Measurements from ENCODE around the gene C2CD4D. TPM values are rescaled to one million over a fixed set of nuclear protein-coding genes. Genes with fewer than 3 reads are reported as not detected.

The C2CD4D gene
- total RNA-seq, 1 experiment from 2014 or later, result 0.58 TPM

DNA sequence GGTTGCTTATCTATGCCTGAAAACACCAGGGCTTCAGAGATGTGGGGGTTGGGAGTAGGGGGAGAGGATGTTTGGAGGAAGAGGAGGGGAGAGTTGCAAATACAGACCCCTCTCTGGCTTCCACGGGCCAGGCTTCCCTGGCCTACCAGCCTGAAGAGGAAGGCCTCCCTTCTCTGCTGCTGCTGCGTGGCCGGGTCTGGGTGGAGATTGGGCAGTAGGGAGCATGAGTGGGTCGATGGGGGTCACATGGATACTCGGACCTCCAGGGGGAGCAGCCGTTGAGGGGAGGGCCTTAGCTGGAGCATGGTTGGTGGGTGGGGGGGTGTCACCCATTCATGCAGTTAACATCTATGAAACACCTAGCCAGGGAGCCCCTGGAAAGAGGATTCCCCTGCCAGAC, 9.6 kb downstream of the C2CD4D start:
- intact Hi-C loops (cut with micrococcal nuclease), result loop anchor here (10.0 kb wide), 2 partner anchors 215 to 485 kb away; partner anchors contain the start of genes RFX5 and SNX27
- Histone ChIP-seq H4K20me1 (ENCODE audit: low read length) (no peaks in the 10 kb centered on the region), H3K27ac (ENCODE audit: low read length) (no peak overlapping the region), H3K36me3 (ENCODE audit: low read depth, low read length) (no peaks in the 10 kb centered on the region), H2AFZ (ENCODE audit: low read length) (no peak overlapping the region), H3K9me2 (replicated peaks; ENCODE audit: low read length) (no peaks in the 10 kb centered on the region), H3K4me1 (ENCODE audit: insufficient read depth, low read length) (peaks cover 8% of the 10 kb centered on the region; the same call in 1 of the 2 replicates), H3K4me2 (ENCODE audit: low read length) (no peak overlapping the region), H3K79me2 (ENCODE audit: low read length) (no peaks in the 10 kb centered on the region), H3K9ac (ENCODE audit: low read length) (no peak overlapping the region), H3K4me3 (ENCODE audit: low read length) (no peak overlapping the region), H3K27me3 (ENCODE audit: low read length) (no peaks in the 10 kb centered on the region), H3K9me3 (ENCODE audit: low read length) (no peaks in the 10 kb centered on the region), H3F3A (ENCODE audit: low read length, unreplicated experiment) (no peaks in the 10 kb centered on the region)
- no peak for ATAC-seq
- TF ChIP-seq, protein P1, sequence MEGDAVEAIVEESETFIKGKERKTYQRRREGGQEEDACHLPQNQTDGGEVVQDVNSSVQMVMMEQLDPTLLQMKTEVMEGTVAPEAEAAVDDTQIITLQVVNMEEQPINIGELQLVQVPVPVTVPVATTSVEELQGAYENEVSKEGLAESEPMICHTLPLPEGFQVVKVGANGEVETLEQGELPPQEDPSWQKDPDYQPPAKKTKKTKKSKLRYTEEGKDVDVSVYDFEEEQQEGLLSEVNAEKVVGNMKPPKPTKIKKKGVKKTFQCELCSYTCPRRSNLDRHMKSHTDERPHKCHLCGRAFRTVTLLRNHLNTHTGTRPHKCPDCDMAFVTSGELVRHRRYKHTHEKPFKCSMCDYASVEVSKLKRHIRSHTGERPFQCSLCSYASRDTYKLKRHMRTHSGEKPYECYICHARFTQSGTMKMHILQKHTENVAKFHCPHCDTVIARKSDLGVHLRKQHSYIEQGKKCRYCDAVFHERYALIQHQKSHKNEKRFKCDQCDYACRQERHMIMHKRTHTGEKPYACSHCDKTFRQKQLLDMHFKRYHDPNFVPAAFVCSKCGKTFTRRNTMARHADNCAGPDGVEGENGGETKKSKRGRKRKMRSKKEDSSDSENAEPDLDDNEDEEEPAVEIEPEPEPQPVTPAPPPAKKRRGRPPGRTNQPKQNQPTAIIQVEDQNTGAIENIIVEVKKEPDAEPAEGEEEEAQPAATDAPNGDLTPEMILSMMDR (conservative IDR thresholded peaks at IDR 0.05; ENCODE audit: low read depth, low read length), result no peak
- TF ChIP-seq EZH2phosphoT487 (IDR thresholded peaks at IDR 0.05; ENCODE audit: borderline replicate concordance, low read length), result no peak
- TF ChIP-seq EZH2 (IDR thresholded peaks at IDR 0.05; ENCODE audit: low read length, unreplicated experiment), result no peak
- POLR2A ChIA-PET (ENCODE audit: unreplicated experiment), result interaction anchor here (0.5 kb wide), 1 partner anchor 9 kb away, joined by 3 read pairs; no protein-coding TSS in a partner anchor
- no peak for DNase-seq
- CTCF ChIA-PET, result interaction anchor here (0.6 kb wide), 2 partner anchors 10 to 115 kb away, joined by 3 read pairs; partner anchors contain the start of gene C2CD4D
- no TSS peak for BruUV-seq (replicated peaks)

DNA sequence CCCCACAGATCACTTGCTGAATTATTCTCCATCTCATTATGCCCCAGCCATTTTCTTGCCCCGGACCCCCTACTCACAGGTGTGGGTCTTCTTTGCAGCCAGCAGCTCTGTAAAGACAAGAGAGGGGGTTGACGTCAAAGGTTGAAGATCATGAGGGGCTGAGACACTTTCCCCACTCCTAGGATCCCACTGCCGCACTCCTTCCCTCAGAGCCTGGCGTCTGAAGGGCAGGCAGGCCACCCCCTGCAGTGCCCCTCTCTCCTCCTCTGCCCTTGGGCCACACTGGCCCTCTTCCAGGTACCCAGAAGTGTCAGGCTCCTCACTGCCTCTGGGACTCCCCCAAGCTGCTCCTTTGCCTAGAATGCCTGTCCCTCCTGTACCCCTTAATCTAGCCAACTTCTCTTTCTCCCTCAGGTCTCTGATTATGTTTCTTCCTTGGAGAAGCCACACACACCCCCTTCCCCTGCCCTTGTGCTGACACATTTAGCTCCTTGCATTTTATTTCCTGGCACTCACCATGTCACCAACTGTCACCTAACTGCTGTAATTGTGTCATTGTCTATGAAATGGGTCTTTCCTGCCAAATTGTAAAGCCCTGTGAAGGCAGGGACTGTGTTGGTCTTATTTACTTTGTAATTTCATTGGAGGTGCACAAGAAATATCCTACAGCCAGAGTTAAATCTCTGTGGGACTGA, 10.1 kb downstream of the C2CD4D start:
- no TSS peak for BruUV-seq (replicated peaks)
- H3K27ac ChIP-seq (ENCODE audit: low read length), result no peak overlapping the region
- H3K36me3 ChIP-seq (ENCODE audit: low read depth, low read length), result no peaks in the 10 kb centered on the region
- H3K4me3 ChIP-seq (ENCODE audit: low read length), result no peak overlapping the region; the same call in 1 of the 2 replicates
- no peaks in the 10 kb centered on the region for H3K79me2 ChIP-seq (ENCODE audit: low read length)
- H3K4me2 ChIP-seq (ENCODE audit: low read length), result peak overlapping the region; percentile 46; the same call in 1 of the 2 replicates
- H3F3A ChIP-seq (ENCODE audit: low read length, unreplicated experiment), result no peaks in the 10 kb centered on the region
- ATAC-seq (no peak), DNase-seq (no peak)
- no peaks in the 10 kb centered on the region for H3K9me3 ChIP-seq (ENCODE audit: low read length)
- no peak overlapping the region for H3K9ac ChIP-seq (ENCODE audit: low read length)
- no peaks in the 10 kb centered on the region for H3K9me2 ChIP-seq (replicated peaks; ENCODE audit: low read length)
- CTCF ChIA-PET, result no interaction called here
- no peak for TF ChIP-seq EZH2phosphoT487 (IDR thresholded peaks at IDR 0.05; ENCODE audit: borderline replicate concordance, low read length)
- TF ChIP-seq EZH2 (IDR thresholded peaks at IDR 0.05; ENCODE audit: low read length, unreplicated experiment), result no peak
- TF ChIP-seq, protein P1 (conservative IDR thresholded peaks at IDR 0.05; ENCODE audit: low read depth, low read length), result no peak
- H2AFZ ChIP-seq (ENCODE audit: low read length), result peak overlapping the region; percentile 49; the same call in 1 of the 2 replicates
- intact Hi-C loops (cut with micrococcal nuclease), result loop anchor here (10.0 kb wide), 2 partner anchors 215 to 485 kb away; partner anchors contain the start of genes RFX5 and SNX27
- POLR2A ChIA-PET (ENCODE audit: unreplicated experiment), result no interaction called here
- H3K4me1 ChIP-seq (ENCODE audit: insufficient read depth, low read length), result peaks cover 8% of the 10 kb centered on the region; the same call in 1 of the 2 replicates
- H3K27me3 ChIP-seq (ENCODE audit: low read length), result no peaks in the 10 kb centered on the region
- H4K20me1 ChIP-seq (ENCODE audit: low read length), result no peaks in the 10 kb centered on the region

DNA sequence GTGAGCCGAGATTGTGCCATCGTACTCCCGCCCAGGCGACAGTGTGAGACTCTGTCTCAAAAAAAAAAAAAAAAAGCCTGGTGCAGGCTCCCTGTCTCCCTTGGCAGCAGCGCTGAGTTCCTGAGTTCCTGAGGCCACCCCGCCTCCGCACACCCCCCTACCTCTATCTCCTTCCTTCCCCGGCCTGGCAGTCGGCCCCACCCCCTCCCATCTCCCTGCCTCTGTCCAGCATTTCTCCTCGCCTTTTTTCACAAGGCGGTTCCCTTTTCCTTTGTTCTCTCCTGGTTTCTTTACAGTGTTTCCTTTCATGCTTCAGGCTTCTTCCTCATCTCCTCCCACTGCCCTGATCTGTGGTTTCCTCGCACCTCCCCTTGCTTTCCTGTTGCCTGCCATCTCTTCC, 10.7 kb downstream of the C2CD4D start:
- H2AFZ ChIP-seq (ENCODE audit: low read length), result peak overlapping the region; percentile 49
- H3K27ac ChIP-seq (ENCODE audit: low read length), result no peak overlapping the region
- H3K4me1 ChIP-seq (ENCODE audit: insufficient read depth, low read length), result peaks cover 8% of the 10 kb centered on the region; the same call in 1 of the 2 replicates
- no peak overlapping the region for H3K9ac ChIP-seq (ENCODE audit: low read length)
- no peaks in the 10 kb centered on the region for H3F3A ChIP-seq (ENCODE audit: low read length, unreplicated experiment)
- H3K4me3 ChIP-seq (ENCODE audit: low read length), result peak overlapping the region; percentile 23; the same call in 1 of the 2 replicates
- intact Hi-C loops (cut with micrococcal nuclease), result no loop called here
- no peaks in the 10 kb centered on the region for H3K36me3 ChIP-seq (ENCODE audit: low read depth, low read length)
- no peaks in the 10 kb centered on the region for H3K9me3 ChIP-seq (ENCODE audit: low read length)
- DNase-seq (peak; percentile 62), ATAC-seq (peak; percentile 65)
- BruUV-seq (replicated peaks), result no TSS peak
- POLR2A ChIA-PET (ENCODE audit: unreplicated experiment), result no interaction called here
- no peaks in the 10 kb centered on the region for H4K20me1 ChIP-seq (ENCODE audit: low read length)
- CTCF ChIA-PET, result no interaction called here
- H3K27me3 ChIP-seq (ENCODE audit: low read length), result no peaks in the 10 kb centered on the region
- H3K4me2 ChIP-seq (ENCODE audit: low read length), result peak overlapping the region; percentile 46
- no peaks in the 10 kb centered on the region for H3K9me2 ChIP-seq (replicated peaks; ENCODE audit: low read length)
- no peaks in the 10 kb centered on the region for H3K79me2 ChIP-seq (ENCODE audit: low read length)
- TF ChIP-seq EZH2phosphoT487 (IDR thresholded peaks at IDR 0.05; ENCODE audit: borderline replicate concordance, low read length), result no peak
